Trophoblast cell (in vitro differentiated cells and primary cell): Measurements from ENCODE around the gene USP6NL.

Source experiments
- DNase-seq, 2 donors: peaks; one replicate each; pipeline ENCODE4 v3.0.0-alpha.2; 2016
- H2AFZ ChIP-seq: 2 replicates; pipeline ENCODE4 v1.6.1; 2013; ENCODE audit warnings: low read length, moderate library complexity, mild to moderate bottlenecking; ENCODE audit not compliant: insufficient read depth, poor library complexity
- H2AK5ac ChIP-seq: 2 replicates; pipeline ENCODE4 v1.6.1; 2013; ENCODE audit warnings: mild to moderate bottlenecking, low read length
- H2BK120ac ChIP-seq: 2 replicates; pipeline ENCODE4 v1.6.1; 2013; ENCODE audit warnings: low read length, mild to moderate bottlenecking, moderate library complexity; ENCODE audit not compliant: insufficient read depth, poor library complexity
- H2BK12ac ChIP-seq: 2 replicates; pipeline ENCODE4 v1.6.1; 2013; ENCODE audit warnings: mild to moderate bottlenecking, low read length, moderate library complexity
- H2BK5ac ChIP-seq: 2 replicates; pipeline ENCODE4 v1.6.1; 2013; ENCODE audit warnings: low read length, low read depth, moderate library complexity, mild to moderate bottlenecking; ENCODE audit not compliant: poor library complexity
- H3K14ac ChIP-seq: 2 replicates; pipeline ENCODE4 v1.6.1; 2013; ENCODE audit warnings: mild to moderate bottlenecking, low read length
- H3K18ac ChIP-seq: 2 replicates; pipeline ENCODE4 v1.6.1; 2013; ENCODE audit warnings: mild to moderate bottlenecking, low read length
- H3K23ac ChIP-seq: 2 replicates; pipeline ENCODE4 v1.6.1; 2013; ENCODE audit warnings: low read length
- H3K27ac ChIP-seq: 2 replicates; pipeline ENCODE4 v1.5.1; 2013; ENCODE audit warnings: low read depth, mild to moderate bottlenecking, inconsistent platforms, low read length, moderate library complexity
- H3K27me3 ChIP-seq: 2 replicates; pipeline ENCODE4 v1.6.1; 2013; ENCODE audit warnings: inconsistent platforms, mild to moderate bottlenecking, low read length, moderate library complexity; ENCODE audit not compliant: insufficient read depth
- H3K36me3 ChIP-seq, 2 experiments: 1 replicate in 1 of 2; 2 replicates in 1 of 2; pipeline ENCODE4 v1.6.1; 2013; ENCODE audit warnings: low read length in 2 of 2, mild to moderate bottlenecking in 2 of 2, moderate library complexity in 1 of 2; ENCODE audit not compliant: insufficient read depth in 2 of 2, control insufficient read depth in 1 of 2
- H3K4ac ChIP-seq: 2 replicates; pipeline ENCODE4 v1.6.1; 2013; ENCODE audit warnings: low read depth, mild to moderate bottlenecking, low read length, moderate library complexity
- H3K4me1 ChIP-seq, 2 experiments: 1 replicate in 1 of 2; 2 replicates in 1 of 2; pipeline ENCODE4 v1.6.1; 2013; ENCODE audit warnings: low read length in 2 of 2, mild to moderate bottlenecking in 2 of 2, moderate library complexity in 1 of 2; ENCODE audit not compliant: insufficient read depth in 2 of 2, control insufficient read depth in 1 of 2
- H3K4me2 ChIP-seq: 2 replicates; pipeline ENCODE4 v1.6.1; 2013; ENCODE audit warnings: inconsistent platforms, mild to moderate bottlenecking, low read length, moderate library complexity
- H3K4me3 ChIP-seq: 2 replicates; pipeline ENCODE4 v1.5.1; 2013; ENCODE audit warnings: mild to moderate bottlenecking, low read depth, low read length, inconsistent platforms
- H3K79me1 ChIP-seq: one replicate; pipeline ENCODE4 v1.6.1; 2013; ENCODE audit warnings: low read length
- H3K79me2 ChIP-seq: 2 replicates; pipeline ENCODE4 v1.6.1; 2013; ENCODE audit warnings: low read length, mild to moderate bottlenecking; ENCODE audit not compliant: control insufficient read depth, insufficient read depth, poor library complexity
- H3K9ac ChIP-seq: 2 replicates; pipeline ENCODE4 v1.6.1; 2013; ENCODE audit warnings: mild to moderate bottlenecking, low read length
- H3K9me3 ChIP-seq: 2 replicates; pipeline ENCODE4 v1.6.1; 2013; ENCODE audit warnings: low read depth, mild to moderate bottlenecking, control low read depth, inconsistent platforms, low read length; ENCODE audit not compliant: insufficient read depth
- H4K12ac ChIP-seq: 2 replicates; pipeline ENCODE4 v1.6.1; 2013; ENCODE audit warnings: low read depth, mild to moderate bottlenecking, low read length, moderate library complexity
- H4K8ac ChIP-seq: 2 replicates; pipeline ENCODE4 v1.6.1; 2013; ENCODE audit warnings: low read depth, mild to moderate bottlenecking, low read length, moderate library complexity
- H4K91ac ChIP-seq: one replicate; pipeline ENCODE4 v1.6.1; 2013; ENCODE audit warnings: low read depth, mild to moderate bottlenecking, low read length, moderate library complexity
- WGBS: extraction: QIAGEN DNeasy Blood & Tissue Kit; methylation state at CpG from one replicate; pipeline ENCODE4 v1.1.7; 2013; ENCODE audit warnings: missing lambda C conversion rate; ENCODE audit not compliant: insufficient read length, insufficient coverage; ENCODE audit errors: extremely low coverage; 5-methylcytosine and 5-hydroxymethylcytosine counted together

Gene USP6NL

GRCh38 chr10:11433657-11434056, 177.8 kb downstream of the USP6NL start:
- no CpG with 5 or more reads among the region's 11 CpGs for WGBS
- H4K12ac ChIP-seq, result no peak overlapping the region
- H3K18ac ChIP-seq, result no peak overlapping the region
- no peak overlapping the region for H3K27ac ChIP-seq
- no peak overlapping the region for H2BK12ac ChIP-seq
- H3K79me1 ChIP-seq, result no peaks in the 10 kb centered on the region
- no peaks in the 10 kb centered on the region for H3K27me3 ChIP-seq
- H2BK120ac ChIP-seq, result no peak overlapping the region
- no peak overlapping the region for H4K8ac ChIP-seq
- H3K4ac ChIP-seq, result no peak overlapping the region
- no peaks in the 10 kb centered on the region for H3K79me2 ChIP-seq
- peaks cover 0 to 3% of the 10 kb centered on the region in 2 experiments for H3K4me1 ChIP-seq
- no peak overlapping the region for H3K23ac ChIP-seq
- H2BK5ac ChIP-seq, result no peak overlapping the region
- no peak overlapping the region for H2AK5ac ChIP-seq
- H3K36me3 ChIP-seq, result no peaks in the 10 kb centered on the region
- no peak overlapping the region for H3K9ac ChIP-seq
- H3K4me2 ChIP-seq, result no peak overlapping the region
- no peak overlapping the region for H2AFZ ChIP-seq
- H4K91ac ChIP-seq, result no peak overlapping the region
- H3K14ac ChIP-seq, result no peak overlapping the region
- DNase-seq, result no peak
- no peak overlapping the region for H3K4me3 ChIP-seq
- peaks cover 8% of the 10 kb centered on the region for H3K9me3 ChIP-seq

GRCh38 chr10:11431216-11431555, 180.3 kb downstream of the USP6NL start:
- H2AK5ac ChIP-seq, result no peak overlapping the region
- WGBS, result no CpG with 5 or more reads among the region's 4 CpGs
- no peak overlapping the region for H3K4me2 ChIP-seq
- H4K91ac ChIP-seq, result no peak overlapping the region
- H3K27me3 ChIP-seq, result no peaks in the 10 kb centered on the region
- H4K12ac ChIP-seq, result no peak overlapping the region
- no peaks in the 10 kb centered on the region for H3K36me3 ChIP-seq
- H3K27ac ChIP-seq, result no peak overlapping the region
- H3K18ac ChIP-seq, result no peak overlapping the region
- H3K23ac ChIP-seq, result no peak overlapping the region
- H2BK5ac ChIP-seq, result no peak overlapping the region
- H3K4me3 ChIP-seq, result no peak overlapping the region
- no peaks in the 10 kb centered on the region for H3K79me2 ChIP-seq
- H3K4ac ChIP-seq, result no peak overlapping the region
- H2AFZ ChIP-seq, result no peak overlapping the region
- H3K9me3 ChIP-seq, result peaks cover 8% of the 10 kb centered on the region
- H2BK120ac ChIP-seq, result no peak overlapping the region
- no peak overlapping the region for H3K14ac ChIP-seq
- H3K9ac ChIP-seq, result no peak overlapping the region
- no peak for DNase-seq
- no peak overlapping the region for H2BK12ac ChIP-seq
- H3K4me1 ChIP-seq, result peaks cover 0 to 3% of the 10 kb centered on the region in 2 experiments
- H4K8ac ChIP-seq, result no peak overlapping the region
- H3K79me1 ChIP-seq, result no peaks in the 10 kb centered on the region

- WGBS, result no CpG with 5 or more reads among the region's 23 CpGs
- Histone ChIP-seq H3K27ac (no peak overlapping the region), H4K12ac (no peak overlapping the region), H3K4ac (no peak overlapping the region), H2BK120ac (no peak overlapping the region), H2AFZ (no peak overlapping the region), H3K36me3 (no peaks in the 10 kb centered on the region), H4K91ac (no peak overlapping the region), H2BK12ac (no peak overlapping the region), H3K4me2 (no peak overlapping the region), H3K9me3 (peaks cover 8% of the 10 kb centered on the region), H4K8ac (no peak overlapping the region), H3K27me3 (no peaks in the 10 kb centered on the region), H3K4me3 (no peak overlapping the region), H2AK5ac (no peak overlapping the region), H3K79me2 (no peaks in the 10 kb centered on the region), H3K23ac (no peak overlapping the region), H3K79me1 (no peaks in the 10 kb centered on the region), H3K18ac (no peak overlapping the region), H3K4me1 (peaks cover 0 to 3% of the 10 kb centered on the region in 2 experiments), H2BK5ac (no peak overlapping the region), H3K9ac (no peak overlapping the region), H3K14ac (no peak overlapping the region)
- DNase-seq, result no peak
Observed at GRCh38 chr10:11430421-11431215, 180.8 kb downstream of the USP6NL start.

GRCh38 chr10:11429439-11430052, 181.9 kb downstream of the USP6NL start:
- no peak overlapping the region for H2AFZ ChIP-seq
- peaks cover 8% of the 10 kb centered on the region for H3K9me3 ChIP-seq
- H3K9ac ChIP-seq, result no peak overlapping the region
- H3K27ac ChIP-seq, result no peak overlapping the region
- H3K79me2 ChIP-seq, result no peaks in the 10 kb centered on the region
- H2AK5ac ChIP-seq, result no peak overlapping the region
- peaks cover 0 to 3% of the 10 kb centered on the region in 2 experiments for H3K4me1 ChIP-seq
- H2BK5ac ChIP-seq, result no peak overlapping the region
- no peak overlapping the region for H3K23ac ChIP-seq
- H3K14ac ChIP-seq, result no peak overlapping the region
- peak in 1 of 2 donors; percentile 37 for DNase-seq
- H4K8ac ChIP-seq, result no peak overlapping the region
- H3K4me2 ChIP-seq, result no peak overlapping the region
- no peaks in the 10 kb centered on the region for H3K36me3 ChIP-seq
- H2BK120ac ChIP-seq, result no peak overlapping the region
- no peaks in the 10 kb centered on the region for H3K79me1 ChIP-seq
- no CpG with 5 or more reads among the region's 8 CpGs for WGBS
- no peaks in the 10 kb centered on the region for H3K27me3 ChIP-seq
- no peak overlapping the region for H2BK12ac ChIP-seq
- no peak overlapping the region for H3K4ac ChIP-seq
- H4K12ac ChIP-seq, result no peak overlapping the region
- H3K18ac ChIP-seq, result no peak overlapping the region
- H3K4me3 ChIP-seq, result no peak overlapping the region
- H4K91ac ChIP-seq, result no peak overlapping the region
